ENCODE results near the gene IFI16. TPM values are rescaled to one million over a fixed set of nuclear protein-coding genes. Genes with fewer than 3 reads are reported as not detected.

The IFI16 gene
- total and polyA plus RNA-seq, 2 donors (not counting 3 experiments of a cell fraction or from before 2014, with no cell fraction given), result 52.8 to 183 TPM

DNA sequence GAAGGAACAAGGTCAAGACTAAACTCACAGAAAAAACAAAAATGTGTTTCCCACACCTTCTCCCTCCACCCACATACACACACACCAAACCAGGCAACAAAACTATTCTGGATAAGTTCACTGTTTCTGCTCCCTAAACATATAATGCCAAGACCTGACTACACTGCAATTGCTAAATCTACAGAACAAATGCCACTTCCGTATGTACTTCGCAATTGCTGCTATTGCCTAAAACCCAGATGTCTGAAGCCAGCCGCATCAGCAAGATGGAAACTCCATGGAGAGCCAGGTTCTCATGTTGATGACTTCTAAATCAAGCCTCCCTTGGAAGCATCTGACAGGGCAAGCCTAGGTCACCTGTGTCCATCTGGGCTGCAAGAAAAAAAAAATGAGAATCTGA, 75.2 kb downstream of the IFI16 start:
- CTCF ChIA-PET, result no interaction called here
- no peak for FAIRE-seq
- peaks cover 12% of the 10 kb centered on the region for H3K4me1 ChIP-seq (ENCODE audit: control insufficient read depth, extremely low read depth, insufficient read depth, low read length)
- H4K20me1 ChIP-seq (replicated peaks; ENCODE audit: control insufficient read depth, extremely low read depth, insufficient read depth, low read length), result no peaks in the 10 kb centered on the region
- no peak for DNase-seq (ENCODE audit: low read depth, low spot score)
- no TSS peak for BruUV-seq (replicated peaks)
- no peaks in the 10 kb centered on the region for H3K79me2 ChIP-seq (ENCODE audit: control insufficient read depth, insufficient read depth, low read length)
- no peak for TF ChIP-seq MYC (IDR thresholded peaks at IDR 0.05; ENCODE audit: low read depth, low read length)
- TF ChIP-seq JUN (IDR thresholded peaks at IDR 0.05; ENCODE audit: borderline replicate concordance, insufficient read depth, insufficient read length, low read depth), result no peak
- TF ChIP-seq POLR2A (IDR thresholded peaks at IDR 0.05; ENCODE audit: low read depth, low read length), result no peak
- TF ChIP-seq GATA2 (IDR thresholded peaks at IDR 0.05; ENCODE audit: insufficient read depth, insufficient read length, low read depth, low read length), result no peak
- TF ChIP-seq FOS (IDR thresholded peaks at IDR 0.05; ENCODE audit: borderline replicate concordance, insufficient read depth, low read length), result no peak
- TF ChIP-seq, protein P1, sequence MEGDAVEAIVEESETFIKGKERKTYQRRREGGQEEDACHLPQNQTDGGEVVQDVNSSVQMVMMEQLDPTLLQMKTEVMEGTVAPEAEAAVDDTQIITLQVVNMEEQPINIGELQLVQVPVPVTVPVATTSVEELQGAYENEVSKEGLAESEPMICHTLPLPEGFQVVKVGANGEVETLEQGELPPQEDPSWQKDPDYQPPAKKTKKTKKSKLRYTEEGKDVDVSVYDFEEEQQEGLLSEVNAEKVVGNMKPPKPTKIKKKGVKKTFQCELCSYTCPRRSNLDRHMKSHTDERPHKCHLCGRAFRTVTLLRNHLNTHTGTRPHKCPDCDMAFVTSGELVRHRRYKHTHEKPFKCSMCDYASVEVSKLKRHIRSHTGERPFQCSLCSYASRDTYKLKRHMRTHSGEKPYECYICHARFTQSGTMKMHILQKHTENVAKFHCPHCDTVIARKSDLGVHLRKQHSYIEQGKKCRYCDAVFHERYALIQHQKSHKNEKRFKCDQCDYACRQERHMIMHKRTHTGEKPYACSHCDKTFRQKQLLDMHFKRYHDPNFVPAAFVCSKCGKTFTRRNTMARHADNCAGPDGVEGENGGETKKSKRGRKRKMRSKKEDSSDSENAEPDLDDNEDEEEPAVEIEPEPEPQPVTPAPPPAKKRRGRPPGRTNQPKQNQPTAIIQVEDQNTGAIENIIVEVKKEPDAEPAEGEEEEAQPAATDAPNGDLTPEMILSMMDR (IDR thresholded peaks at IDR 0.05; ENCODE audit: extremely low read depth in 1 of 2, insufficient read depth in 1 of 2, low read depth in 1 of 2, low read length in 2 of 2), result no peak
- TF ChIP-seq EZH2 (IDR thresholded peaks at IDR 0.05; ENCODE audit: borderline replicate concordance, low read depth, low read length, severe bottlenecking), result no peak
- TF ChIP-seq POLR2AphosphoS5 (IDR thresholded peaks at IDR 0.05; ENCODE audit: insufficient read depth, low read depth, low read length), result no peak
- no peak for TF ChIP-seq MAX (IDR thresholded peaks at IDR 0.05; ENCODE audit: insufficient read depth, insufficient read length)
- no peak overlapping the region for H2AFZ ChIP-seq (ENCODE audit: low read depth, low read length)
- no peak overlapping the region for H3K27ac ChIP-seq (ENCODE audit: insufficient read depth, low read depth, low read length)
- intact Hi-C loops (cut with micrococcal nuclease), result no loop called here
- H3K4me3 ChIP-seq (replicated peaks in 1 of 3; ENCODE audit: insufficient read depth in 1 of 3, low read depth in 1 of 3, low read length in 3 of 3), result no peak overlapping the region
- no peaks in the 10 kb centered on the region for H3K9me3 ChIP-seq (replicated peaks; ENCODE audit: control insufficient read depth, insufficient read depth, low read length)
- H3K27me3 ChIP-seq (ENCODE audit: control insufficient read depth in 2 of 2, insufficient read depth in 2 of 2, low read length in 2 of 2), result peaks cover 4 to 16% of the 10 kb centered on the region in 2 experiments
- H3K9me1 ChIP-seq (replicated peaks; ENCODE audit: control insufficient read depth, extremely low read depth, insufficient read depth, low read length), result no peaks in the 10 kb centered on the region
- H3K4me2 ChIP-seq (ENCODE audit: insufficient read depth, low read length), result no peak overlapping the region
- POLR2A ChIA-PET, result no interaction called here
- no peak overlapping the region for H3K9ac ChIP-seq (replicated peaks; ENCODE audit: extremely low read depth, insufficient read depth, low read length)
- no peaks in the 10 kb centered on the region for H3K36me3 ChIP-seq (ENCODE audit: control insufficient read depth in 2 of 2, extremely low read depth in 1 of 2, insufficient read depth in 2 of 2, low read length in 2 of 2)
- dilution Hi-C loops (cut with MboI; ENCODE audit: extremely low pct_ligation_motif_present, low sequenced_read_pairs), result no loop called here

All from endothelial cell of umbilical vein (primary cell).